GM19351 (cell line): ENCODE data around the gene WWP2.

Experiments used
- ATAC-seq: cut with Tn5 transposase; IDR thresholded peaks from one replicate; pipeline ENCODE4 v1.9.1; 2021; ENCODE audit warnings: mild to moderate bottlenecking, moderate library complexity; ENCODE audit not compliant: unreplicated experiment

Gene WWP2

GRCh38 chr16:69830146-69830533 lies 68.0 kb downstream of the WWP2 start:
- ATAC-seq, result no peak

GRCh38 chr16:69830534-69831211 lies 68.5 kb downstream of the WWP2 start:
- no peak for ATAC-seq

- ATAC-seq, result no peak
Observed at GRCh38 chr16:69831212-69832123, 69.3 kb downstream of the WWP2 start.

GRCh38 chr16:69833357-69834282 lies 71.5 kb downstream of the WWP2 start:
- no peak for ATAC-seq

- ATAC-seq, result peak; percentile 88
Observed at GRCh38 chr16:69834807-69835466, 72.8 kb downstream of the WWP2 start.

GRCh38 chr16:69836257-69836656 lies 74.1 kb downstream of the WWP2 start:
- ATAC-seq, result no peak

GRCh38 chr16:69837380-69837779 lies 75.2 kb downstream of the WWP2 start:
- ATAC-seq, result no peak

- ATAC-seq, result no peak
Observed at GRCh38 chr16:69838489-69838888, 76.4 kb downstream of the WWP2 start.

- no peak for ATAC-seq
Observed at GRCh38 chr16:69839240-69839688, 77.1 kb downstream of the WWP2 start.

- ATAC-seq, result no peak
Observed at GRCh38 chr16:69839798-69840409, 77.8 kb downstream of the WWP2 start.

GRCh38 chr16:69840975-69841374 lies 78.8 kb downstream of the WWP2 start:
- no peak for ATAC-seq

- ATAC-seq, result no peak
Observed at GRCh38 chr16:69844441-69844840, 82.3 kb downstream of the WWP2 start.

- ATAC-seq, result no peak
Observed at GRCh38 chr16:69845181-69845580, 83.0 kb downstream of the WWP2 start.

GRCh38 chr16:69847643-69848042 lies 85.5 kb downstream of the WWP2 start:
- no peak for ATAC-seq

GRCh38 chr16:69848637-69849545 lies 86.8 kb downstream of the WWP2 start:
- ATAC-seq, result no peak

GRCh38 chr16:69851491-69852240 lies 89.5 kb downstream of the WWP2 start:
- no peak for ATAC-seq

GRCh38 chr16:69852815-69853214 lies 90.7 kb downstream of the WWP2 start:
- ATAC-seq, result no peak

- no peak for ATAC-seq
Observed at GRCh38 chr16:69853481-69853880, 91.3 kb downstream of the WWP2 start.
